ENCODE results near the gene MAP7.

The MAP7 gene

GRCh38 chr6:136370988-136371728, 179.1 kb downstream of the MAP7 start:
- no peak for DNase-seq

- peak; percentile 51 for DNase-seq
Measured at GRCh38 chr6:136365776-136366354, 184.4 kb downstream of the MAP7 start.

- DNase-seq, result no peak
Measured at GRCh38 chr6:136362421-136363356, 187.5 kb downstream of the MAP7 start.

GRCh38 chr6:136361787-136362186, 188.4 kb downstream of the MAP7 start:
- no peak for DNase-seq

GRCh38 chr6:136360783-136361182, 189.4 kb downstream of the MAP7 start:
- no peak for DNase-seq

- DNase-seq, result no peak
Measured at GRCh38 chr6:136359851-136360250, 190.4 kb downstream of the MAP7 start.

- DNase-seq, result peak; percentile 25
Measured at GRCh38 chr6:136351518-136352110, 198.6 kb downstream of the MAP7 start.

- DNase-seq, result no peak
Measured at GRCh38 chr6:136350914-136351313, 199.3 kb downstream of the MAP7 start.

GRCh38 chr6:136347847-136348246, 202.4 kb downstream of the MAP7 start:
- no peak for DNase-seq

- no peak for DNase-seq
Measured at GRCh38 chr6:136345145-136345544, 205.1 kb downstream of the MAP7 start.

- DNase-seq, result no peak
Measured at GRCh38 chr6:136344420-136344819, 205.8 kb downstream of the MAP7 start.

GRCh38 chr6:136343700-136344099, 206.5 kb downstream of the MAP7 start:
- no peak for DNase-seq

- DNase-seq, result no peak
Measured at GRCh38 chr6:136343275-136343674, 206.9 kb downstream of the MAP7 start.

GRCh38 chr6:136341967-136342366, 208.3 kb downstream of the MAP7 start:
- no peak for DNase-seq

- DNase-seq, result no peak
Measured at GRCh38 chr6:136341367-136341766, 208.9 kb downstream of the MAP7 start.

- no peak for DNase-seq
Measured at GRCh38 chr6:136338486-136338885, 211.7 kb downstream of the MAP7 start.

GRCh38 chr6:136337606-136338005, 212.6 kb downstream of the MAP7 start:
- no peak for DNase-seq

GRCh38 chr6:136337121-136337520, 213.1 kb downstream of the MAP7 start:
- no peak for DNase-seq

GRCh38 chr6:136335736-136336363, 214.4 kb downstream of the MAP7 start:
- no peak for DNase-seq

- no peak for DNase-seq
Measured at GRCh38 chr6:136334853-136335252, 215.4 kb downstream of the MAP7 start.

GRCh38 chr6:136334465-136334846, 215.8 kb downstream of the MAP7 start:
- no peak for DNase-seq

- no peak for DNase-seq
Measured at GRCh38 chr6:136333824-136334464, 216.3 kb downstream of the MAP7 start.

All from midbrain (tissue), 1 donor.